SK-N-SH (cell line): ENCODE results near the gene SYNE3. TPM values are rescaled to one million over a fixed set of nuclear protein-coding genes. Genes with fewer than 3 reads are reported as not detected.

ENCODE experiments used
- CTCF ChIA-PET: fragments of 300-600, 350-600 bp; formaldehyde crosslinking; extraction: SDS; loops from one replicate; lab custom pipeline; 2021; lab: Yijun Ruan, JAX
- POLR2A ChIA-PET: fragments of 350-600 bp; sonication (Branson Sonifier 250); formaldehyde crosslinking; extraction: SDS; loops from one replicate; lab custom pipeline; 2020; ENCODE audit warnings: antibody characterized with exemption, inconsistent platforms; lab: Yijun Ruan, JAX
- DNase-seq: peaks from one replicate; pipeline ENCODE4 v3.0.0; 2012
- H2AFZ ChIP-seq: fragments of 200-600 bp; sonication (generic); 2 replicates; pipeline ENCODE4 v1.8.1; 2016; ENCODE audit warnings: antibody characterized with exemption, mild to moderate bottlenecking, low read depth
- H3F3A ChIP-seq: fragments of 200-600 bp; sonication (generic); replicated peaks from 2 replicates; pipeline ENCODE3; 2016; ENCODE audit warnings: antibody characterized with exemption, mild to moderate bottlenecking; ENCODE audit not compliant: insufficient read depth
- H3K27ac ChIP-seq, 2 experiments: fragments of 200-500 bp in 1 of 2; fragments of 200-600 bp in 1 of 2; sonication (Bioruptor generic) in 1 of 2; sonication (generic), shearing (Covaris generic) in 1 of 2; 2 replicates each; pipeline versions ENCODE4 v1.5.1 to v1.6.1; 2014 to 2016; ENCODE audit warnings: low read depth in 2 of 2, inconsistent platforms in 1 of 2, low read length in 1 of 2, mild to moderate bottlenecking in 1 of 2, mixed read lengths in 1 of 2
- H3K27me3 ChIP-seq: fragments of 200-600 bp; sonication (generic), shearing (Covaris generic); 2 replicates; pipeline ENCODE4 v1.6.1; 2016; ENCODE audit warnings: mixed run types; ENCODE audit not compliant: insufficient read depth
- H3K36me3 ChIP-seq, 2 experiments: fragments of 200-500 bp in 1 of 2; fragments of 200-600 bp in 1 of 2; sonication (Bioruptor generic) in 1 of 2; sonication (generic) in 1 of 2; replicated peaks in 1 of 2; 2 replicates each; pipeline versions ENCODE3 to v1.5.1; 2014 to 2016; ENCODE audit warnings: low read length in 1 of 2, mild to moderate bottlenecking in 1 of 2; ENCODE audit not compliant: insufficient read depth in 2 of 2, control insufficient read depth in 1 of 2
- H3K4me1 ChIP-seq, 2 experiments: fragments of 200-500 bp in 1 of 2; fragments of 200-600 bp in 1 of 2; sonication (Bioruptor generic) in 1 of 2; sonication (generic), shearing (Covaris generic) in 1 of 2; 2 replicates each; pipeline versions ENCODE4 v1.5.1 to v1.6.1; 2014 to 2016; ENCODE audit warnings: low read depth in 1 of 2, low read length in 1 of 2, mixed run types in 1 of 2; ENCODE audit not compliant: insufficient read depth in 2 of 2, control insufficient read depth in 1 of 2
- H3K4me2 ChIP-seq: fragments of 200-600 bp; sonication (generic), shearing (Covaris generic); 2 replicates; pipeline ENCODE4 v1.6.1; 2017; ENCODE audit warnings: mixed run types
- H3K4me3 ChIP-seq, 2 experiments: fragments of 200-500 bp in 1 of 2; fragments of 200-600 bp in 1 of 2; sonication (Bioruptor generic) in 1 of 2; sonication (generic), shearing (Covaris generic) in 1 of 2; 2 replicates each; pipeline versions ENCODE4 v1.5.1 to v1.8.1; 2014 to 2016; ENCODE audit warnings: low read depth in 2 of 2, inconsistent platforms in 1 of 2, low read length in 1 of 2, mild to moderate bottlenecking in 1 of 2, mixed read lengths in 1 of 2, moderate library complexity in 1 of 2
- H3K79me2 ChIP-seq: fragments of 200-600 bp; sonication (generic); 2 replicates; pipeline ENCODE4 v1.8.1; 2017; ENCODE audit warnings: mild to moderate bottlenecking; ENCODE audit not compliant: insufficient read depth
- H3K9ac ChIP-seq: fragments of 200-600 bp; sonication (generic); 2 replicates; pipeline ENCODE4 v1.6.1; 2017; ENCODE audit warnings: mixed run types
- H3K9me2 ChIP-seq: fragments of 200-600 bp; sonication (generic); 2 replicates; pipeline ENCODE4 v1.6.1; 2017; ENCODE audit warnings: mixed run types
- H3K9me3 ChIP-seq: fragments of 200-600 bp; sonication (generic); 2 replicates; pipeline ENCODE4 v1.6.1; 2017; ENCODE audit warnings: mixed run types, mild to moderate bottlenecking, moderate library complexity
- H4K20me1 ChIP-seq: fragments of 200-600 bp; sonication (generic); 2 replicates; pipeline ENCODE4 v1.6.1; 2017; ENCODE audit warnings: mild to moderate bottlenecking, mixed run types; ENCODE audit not compliant: insufficient read depth
- FOSL2 ChIP-seq: IDR thresholded peaks from 2 replicates; pipeline ENCODE4 v1.4.0; 2012; ENCODE audit warnings: low read depth, mild to moderate bottlenecking, moderate library complexity, borderline replicate concordance
- JUND ChIP-seq: IDR thresholded peaks from 2 replicates; pipeline ENCODE4 v1.4.0; 2012
- MXI1 ChIP-seq: IDR thresholded peaks from 2 replicates; pipeline ENCODE4 v1.6.1; 2012; ENCODE audit warnings: mild to moderate bottlenecking, low read depth, low read length, improper control_type of control experiment
- PBX3 ChIP-seq: IDR thresholded peaks from 2 replicates; pipeline ENCODE4; 2012
- RAD21 ChIP-seq: IDR thresholded peaks from 2 replicates; pipeline ENCODE4 v1.6.1; 2012; ENCODE audit warnings: mild to moderate bottlenecking, low read length
- SMC3 ChIP-seq: IDR thresholded peaks from 2 replicates; pipeline ENCODE4 v1.6.1; 2012; ENCODE audit warnings: low read depth, low read length, improper control_type of control experiment
- YY1 ChIP-seq: IDR thresholded peaks from 2 replicates; pipeline ENCODE4 v1.4.0; 2012; ENCODE audit warnings: low read depth, mild to moderate bottlenecking
- WGBS: methylation state at CpG from one replicate; pipeline ENCODE4 v1.1.6; 2017; ENCODE audit warnings: low lambda C conversion rate; 5-methylcytosine and 5-hydroxymethylcytosine counted together
- polyA plus RNA-seq, 3 experiments: library from polyadenylated mRNA; depleted of rRNA; stranded (reverse); fragments of >200 nt; gene quantifications; 2 replicates each; pipeline ENCODE4 v1.2.3, GENCODE V29; 2012
- TF ChIP-seq, protein P1 (sequence below): IDR thresholded peaks from 2 replicates; pipeline ENCODE4 v1.6.1; 2012; ENCODE audit warnings: mild to moderate bottlenecking, low read depth, low read length, moderate library complexity
- TF ChIP-seq, protein P2 (sequence below): fragments of 200-600 bp; sonication (generic); IDR thresholded peaks from 2 replicates; pipeline ENCODE4 v1.6.1; 2017; ENCODE audit warnings: antibody characterized with exemption, mild to moderate bottlenecking, moderate library complexity

SYNE3 gene
- polyA plus RNA-seq, 1 of the 3 experiments (the other 2 are of a cell fraction) = 2.0 TPM

GRCh38 chr14:95529216-95529615, 12.8 kb upstream of the SYNE3 start (continued):
- TF ChIP-seq, protein P1, sequence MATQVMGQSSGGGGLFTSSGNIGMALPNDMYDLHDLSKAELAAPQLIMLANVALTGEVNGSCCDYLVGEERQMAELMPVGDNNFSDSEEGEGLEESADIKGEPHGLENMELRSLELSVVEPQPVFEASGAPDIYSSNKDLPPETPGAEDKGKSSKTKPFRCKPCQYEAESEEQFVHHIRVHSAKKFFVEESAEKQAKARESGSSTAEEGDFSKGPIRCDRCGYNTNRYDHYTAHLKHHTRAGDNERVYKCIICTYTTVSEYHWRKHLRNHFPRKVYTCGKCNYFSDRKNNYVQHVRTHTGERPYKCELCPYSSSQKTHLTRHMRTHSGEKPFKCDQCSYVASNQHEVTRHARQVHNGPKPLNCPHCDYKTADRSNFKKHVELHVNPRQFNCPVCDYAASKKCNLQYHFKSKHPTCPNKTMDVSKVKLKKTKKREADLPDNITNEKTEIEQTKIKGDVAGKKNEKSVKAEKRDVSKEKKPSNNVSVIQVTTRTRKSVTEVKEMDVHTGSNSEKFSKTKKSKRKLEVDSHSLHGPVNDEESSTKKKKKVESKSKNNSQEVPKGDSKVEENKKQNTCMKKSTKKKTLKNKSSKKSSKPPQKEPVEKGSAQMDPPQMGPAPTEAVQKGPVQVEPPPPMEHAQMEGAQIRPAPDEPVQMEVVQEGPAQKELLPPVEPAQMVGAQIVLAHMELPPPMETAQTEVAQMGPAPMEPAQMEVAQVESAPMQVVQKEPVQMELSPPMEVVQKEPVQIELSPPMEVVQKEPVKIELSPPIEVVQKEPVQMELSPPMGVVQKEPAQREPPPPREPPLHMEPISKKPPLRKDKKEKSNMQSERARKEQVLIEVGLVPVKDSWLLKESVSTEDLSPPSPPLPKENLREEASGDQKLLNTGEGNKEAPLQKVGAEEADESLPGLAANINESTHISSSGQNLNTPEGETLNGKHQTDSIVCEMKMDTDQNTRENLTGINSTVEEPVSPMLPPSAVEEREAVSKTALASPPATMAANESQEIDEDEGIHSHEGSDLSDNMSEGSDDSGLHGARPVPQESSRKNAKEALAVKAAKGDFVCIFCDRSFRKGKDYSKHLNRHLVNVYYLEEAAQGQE = no peak

- POLR2A ChIA-PET = interaction anchor here (0.6 to 1.3 kb wide), 5 partner anchors 9 to 623 kb away, joined by 3 to 4 read pairs (median 3); no protein-coding TSS in a partner anchor
- H3K79me2 ChIP-seq = peaks cover 46% of the 10 kb centered on the region
- H2AFZ ChIP-seq = no peak overlapping the region
- peak overlapping the region in 1 of 2 experiments; percentile 39; a peak in 1 of 4 replicates for H3K4me3 ChIP-seq
- peaks cover 23% of the 10 kb centered on the region for H3F3A ChIP-seq
- no peaks in the 10 kb centered on the region for H3K27me3 ChIP-seq
- no peak overlapping the region; the same call in 1 of the 2 replicates for H3K9ac ChIP-seq
- TF ChIP-seq YY1 (no peak), PBX3 (no peak), FOSL2 (peak; percentile 53; the same call in 1 of the 2 replicates), JUND (peak; percentile 43; the same call in 1 of the 2 replicates), MXI1 (no peak), SMC3 (peak; percentile 70), RAD21 (peak; percentile 81)
- TF ChIP-seq, protein P2, sequence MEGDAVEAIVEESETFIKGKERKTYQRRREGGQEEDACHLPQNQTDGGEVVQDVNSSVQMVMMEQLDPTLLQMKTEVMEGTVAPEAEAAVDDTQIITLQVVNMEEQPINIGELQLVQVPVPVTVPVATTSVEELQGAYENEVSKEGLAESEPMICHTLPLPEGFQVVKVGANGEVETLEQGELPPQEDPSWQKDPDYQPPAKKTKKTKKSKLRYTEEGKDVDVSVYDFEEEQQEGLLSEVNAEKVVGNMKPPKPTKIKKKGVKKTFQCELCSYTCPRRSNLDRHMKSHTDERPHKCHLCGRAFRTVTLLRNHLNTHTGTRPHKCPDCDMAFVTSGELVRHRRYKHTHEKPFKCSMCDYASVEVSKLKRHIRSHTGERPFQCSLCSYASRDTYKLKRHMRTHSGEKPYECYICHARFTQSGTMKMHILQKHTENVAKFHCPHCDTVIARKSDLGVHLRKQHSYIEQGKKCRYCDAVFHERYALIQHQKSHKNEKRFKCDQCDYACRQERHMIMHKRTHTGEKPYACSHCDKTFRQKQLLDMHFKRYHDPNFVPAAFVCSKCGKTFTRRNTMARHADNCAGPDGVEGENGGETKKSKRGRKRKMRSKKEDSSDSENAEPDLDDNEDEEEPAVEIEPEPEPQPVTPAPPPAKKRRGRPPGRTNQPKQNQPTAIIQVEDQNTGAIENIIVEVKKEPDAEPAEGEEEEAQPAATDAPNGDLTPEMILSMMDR = peak; percentile 90
- TF ChIP-seq, all 33 proteins: peak for 5
- Histone ChIP-seq H3K4me1 (peaks cover 16 to 39% of the 10 kb centered on the region in 2 experiments), H3K27ac (peak overlapping the region; percentile 36 to 79; a peak in 2 of 4 replicates), H3K4me2 (peak overlapping the region; percentile 39; the same call in 1 of the 2 replicates), H3K9me2 (no peaks in the 10 kb centered on the region), H3K9me3 (no peaks in the 10 kb centered on the region), H4K20me1 (peaks cover 12% of the 10 kb centered on the region; the same call in 1 of the 2 replicates), H3K36me3 (peaks cover 11 to 19% of the 10 kb centered on the region in 2 experiments)
- CTCF ChIA-PET = interaction anchor here (0.6 to 15.5 kb wide), 42 partner anchors 8 to 566 kb away, joined by 3 to 254 read pairs (median 4); partner anchors contain the start of gene SYNE3
- peak; percentile 59 for DNase-seq
- 51% methylated on average over 4 of the region's 4 CpGs for WGBS
Observed at GRCh38 chr14:95527387-95528002, 11.0 kb upstream of the SYNE3 start.
